SU-DHL-6 (cell line): ENCODE results near the gene LRRFIP1.

Experiments
- H2AFZ ChIP-seq: fragments of 200-600 bp; sonication (generic); 2 replicates; pipeline ENCODE4 v1.6.1; 2014; ENCODE audit warnings: low read depth, mild to moderate bottlenecking, moderate library complexity, mixed read lengths, antibody characterized with exemption, low read length; ENCODE audit not compliant: severe bottlenecking
- H3F3A ChIP-seq: fragments of 200-600 bp; shearing (Covaris generic); 2 replicates; pipeline ENCODE4 v1.6.0; 2016; ENCODE audit warnings: antibody characterized with exemption, mild to moderate bottlenecking; ENCODE audit not compliant: insufficient read depth
- H3K27ac ChIP-seq: fragments of 200-600 bp; sonication (generic); 2 replicates; pipeline ENCODE4 v1.5.1; 2016; ENCODE audit warnings: low read depth, mild to moderate bottlenecking, low read length, moderate library complexity, mixed read lengths
- H3K27me3 ChIP-seq: fragments of 200-600 bp; sonication (generic), shearing (Covaris generic); 2 replicates; pipeline ENCODE4 v1.6.0; 2014; ENCODE audit warnings: mild to moderate bottlenecking, low read length
- H3K36me3 ChIP-seq: fragments of 200-600 bp; sonication (generic); 2 replicates; pipeline ENCODE4 v1.6.1; 2014; ENCODE audit warnings: mild to moderate bottlenecking, low read length, mixed read lengths
- H3K4me2 ChIP-seq: fragments of 300-600, 200-600 bp; shearing (Covaris generic), sonication (generic); 2 replicates; pipeline ENCODE4 v1.6.0; 2014; ENCODE audit warnings: low read length, low read depth, mild to moderate bottlenecking; ENCODE audit not compliant: poor library complexity, severe bottlenecking
- H3K4me3 ChIP-seq: fragments of 200-600 bp; sonication (generic); 2 replicates; pipeline ENCODE4 v1.5.1; 2014; ENCODE audit warnings: antibody characterized with exemption, low read length, mild to moderate bottlenecking, mixed read lengths; ENCODE audit not compliant: insufficient read depth, poor library complexity, severe bottlenecking
- H3K79me2 ChIP-seq: fragments of 200-600 bp; sonication (generic); 2 replicates; pipeline ENCODE4 v1.6.1; 2014; ENCODE audit warnings: mild to moderate bottlenecking, low read length, moderate library complexity; ENCODE audit not compliant: insufficient read depth
- H3K9ac ChIP-seq: fragments of 200-600 bp; sonication (generic); 2 replicates; pipeline ENCODE4 v1.7.0; 2014; ENCODE audit warnings: mild to moderate bottlenecking, low read length
- H3K9me2 ChIP-seq: fragments of 200-600 bp; sonication (generic); replicated peaks from 2 replicates; pipeline ENCODE4 v1.6.1; 2014; ENCODE audit warnings: low read length; ENCODE audit not compliant: insufficient read depth
- H3K9me3 ChIP-seq: fragments of 200-600 bp; sonication (generic); 2 replicates; pipeline ENCODE4 v1.6.1; 2014; ENCODE audit warnings: low read length, mixed read lengths; ENCODE audit not compliant: insufficient read depth
- H4K20me1 ChIP-seq: fragments of 200-600 bp; sonication (generic); 2 replicates; pipeline ENCODE4 v1.6.1; 2014; ENCODE audit warnings: low read depth, mild to moderate bottlenecking, antibody characterized with exemption, low read length, moderate library complexity, mixed read lengths
- CTCF ChIP-seq: fragments of 200-600 bp; sonication (generic); IDR thresholded peaks from one replicate; pipeline ENCODE4 v1.5.1; 2017; ENCODE audit warnings: antibody characterized with exemption, mild to moderate bottlenecking, low read length, moderate library complexity; ENCODE audit not compliant: insufficient read depth, poor library complexity, severe bottlenecking
- EZH2phosphoT487 ChIP-seq: fragments of 200-600 bp; sonication (generic), shearing (Covaris generic); conservative IDR thresholded peaks from 2 replicates; pipeline ENCODE4 v1.6.1; 2018; ENCODE audit warnings: mild to moderate bottlenecking, antibody characterized with exemption, low read length, moderate library complexity, mixed read lengths

The LRRFIP1 gene

GRCh38 chr2:237643066-237643465 lies 15.7 kb downstream of the LRRFIP1 start:
- Histone ChIP-seq H3K36me3 (no peaks in the 10 kb centered on the region), H3K4me2 (no peak overlapping the region), H3K27ac (no peak overlapping the region), H2AFZ (no peak overlapping the region), H4K20me1 (no peaks in the 10 kb centered on the region), H3K79me2 (no peaks in the 10 kb centered on the region), H3K9me3 (peaks cover 4% of the 10 kb centered on the region; the same call in 1 of the 2 replicates), H3K4me3 (no peak overlapping the region), H3F3A (no peaks in the 10 kb centered on the region), H3K9me2 (no peaks in the 10 kb centered on the region), H3K9ac (no peak overlapping the region), H3K27me3 (no peaks in the 10 kb centered on the region)
- no peak for TF ChIP-seq EZH2phosphoT487
- TF ChIP-seq CTCF: no peak

- TF ChIP-seq CTCF (no peak), EZH2phosphoT487 (no peak)
- Histone ChIP-seq H3K27ac (no peak overlapping the region), H3K36me3 (no peaks in the 10 kb centered on the region), H2AFZ (no peak overlapping the region), H3K9me3 (peaks cover 4% of the 10 kb centered on the region; the same call in 1 of the 2 replicates), H3K9ac (no peak overlapping the region), H3K4me3 (no peak overlapping the region), H3F3A (no peaks in the 10 kb centered on the region), H3K79me2 (no peaks in the 10 kb centered on the region), H3K4me2 (no peak overlapping the region), H3K9me2 (no peaks in the 10 kb centered on the region), H3K27me3 (no peaks in the 10 kb centered on the region), H4K20me1 (no peaks in the 10 kb centered on the region)
Measured at GRCh38 chr2:237643582-237644380, 16.4 kb downstream of the LRRFIP1 start.

- no peaks in the 10 kb centered on the region for H4K20me1 ChIP-seq
- H3K36me3 ChIP-seq: no peaks in the 10 kb centered on the region
- H3F3A ChIP-seq: no peaks in the 10 kb centered on the region
- peaks cover 4% of the 10 kb centered on the region; the same call in 1 of the 2 replicates for H3K9me3 ChIP-seq
- no peak overlapping the region for H3K4me3 ChIP-seq
- H3K4me2 ChIP-seq: no peak overlapping the region
- H3K79me2 ChIP-seq: no peaks in the 10 kb centered on the region
- H3K27ac ChIP-seq: no peak overlapping the region
- H2AFZ ChIP-seq: no peak overlapping the region
- H3K27me3 ChIP-seq: no peaks in the 10 kb centered on the region
- no peaks in the 10 kb centered on the region for H3K9me2 ChIP-seq
- TF ChIP-seq CTCF (no peak), EZH2phosphoT487 (no peak)
- no peak overlapping the region for H3K9ac ChIP-seq
Measured at GRCh38 chr2:237644381-237644703, 17.0 kb downstream of the LRRFIP1 start.
